T-helper 2 cell treated with Interferon-gamma antibody and Interleukin-4, amounts not matched to agents 5 μg/mL and 100 μg/mL, for 36 hours (primary cell): ENCODE measurements around the gene SCAMP4.
A peak's percentile ranks its signal among the peaks of the same experiment; 100 is the strongest.
"Not testable (repeated sequence)": the region's sequence is repeated elsewhere in the genome, so short reads cannot be mapped to it uniquely, and the experiment has no call there.

Experiments used
- DNase-seq: peaks from one replicate; pipeline ENCODE4 v3.0.0; 2021; ENCODE audit warnings: low spot score
- H3K27ac Mint-ChIP-seq: one replicate; pipeline ENCODE4 v1.8.0; 2021; ENCODE audit warnings: mild to moderate bottlenecking, mixed read lengths
- H3K27me3 Mint-ChIP-seq: one replicate; pipeline ENCODE4 v1.8.0; 2021; ENCODE audit warnings: low read depth, mixed read lengths
- H3K36me3 Mint-ChIP-seq: one replicate; pipeline ENCODE4 v1.8.0; 2021; ENCODE audit warnings: low read depth, mixed read lengths
- H3K4me1 Mint-ChIP-seq: one replicate; pipeline ENCODE4 v1.8.0; 2021; ENCODE audit warnings: low read depth, mixed read lengths
- H3K4me3 Mint-ChIP-seq: one replicate; pipeline ENCODE4 v1.8.0; 2022; ENCODE audit warnings: mild to moderate bottlenecking, moderate library complexity, mixed read lengths
- H3K9me3 Mint-ChIP-seq: one replicate; pipeline ENCODE4 v1.8.0; 2021; ENCODE audit warnings: mixed read lengths

Gene SCAMP4

GRCh38 chr19:1873524-1874473 is 31.4 kb upstream of the SCAMP4 start:
- Mint-ChIP-seq H3K9me3 (no peaks in the 10 kb centered on the region), H3K27me3 (no peaks in the 10 kb centered on the region), H3K36me3 (peaks cover 20% of the 10 kb centered on the region), H3K4me1 (peaks cover 16% of the 10 kb centered on the region), H3K27ac (peak overlapping the region; percentile 91), H3K4me3 (peak overlapping the region; percentile 91)
- DNase-seq: no peak

- Mint-ChIP-seq H3K4me1 (peaks cover 12% of the 10 kb centered on the region), H3K4me3 (peak overlapping the region; percentile 91)
- DNase-seq: no peak
Measured at GRCh38 chr19:1874554-1875185, 30.5 kb upstream of the SCAMP4 start.

GRCh38 chr19:1875265-1875645 is 29.9 kb upstream of the SCAMP4 start:
- Mint-ChIP-seq H3K36me3 (peaks cover 18% of the 10 kb centered on the region), H3K4me3 (peak overlapping the region; percentile 91), H3K4me1 (peaks cover 12% of the 10 kb centered on the region), H3K27ac (peak overlapping the region; percentile 91)
- H3K27me3 Mint-ChIP-seq, H3K9me3 Mint-ChIP-seq, DNase-seq: not testable (repeated sequence)

More at GRCh38 chr19:1874554-1875185, 30.5 kb upstream of the SCAMP4 start:
- H3K9me3 Mint-ChIP-seq: no peaks in the 10 kb centered on the region
- H3K36me3 Mint-ChIP-seq: peaks cover 19% of the 10 kb centered on the region
- no peaks in the 10 kb centered on the region for H3K27me3 Mint-ChIP-seq
- peak overlapping the region; percentile 91 for H3K27ac Mint-ChIP-seq

GRCh38 chr19:1875646-1876495 is 29.3 kb upstream of the SCAMP4 start:
- H3K4me1 Mint-ChIP-seq: peaks cover 12% of the 10 kb centered on the region
- H3K36me3 Mint-ChIP-seq: peaks cover 19% of the 10 kb centered on the region
- DNase-seq: peak; percentile 92
- H3K27ac Mint-ChIP-seq: peak overlapping the region; percentile 91
- peak overlapping the region; percentile 91 for H3K4me3 Mint-ChIP-seq
- no peaks in the 10 kb centered on the region for H3K27me3 Mint-ChIP-seq
- H3K9me3 Mint-ChIP-seq: no peaks in the 10 kb centered on the region

GRCh38 chr19:1876496-1877279 is 28.5 kb upstream of the SCAMP4 start:
- Mint-ChIP-seq H3K4me3 (peak overlapping the region; percentile 91), H3K27ac (peak overlapping the region; percentile 89), H3K4me1 (peaks cover 12% of the 10 kb centered on the region)

GRCh38 chr19:1877280-1877660 is 27.9 kb upstream of the SCAMP4 start:
- not testable (repeated sequence) for DNase-seq, H3K4me3 Mint-ChIP-seq, H3K9me3 Mint-ChIP-seq, H3K27ac Mint-ChIP-seq, H3K27me3 Mint-ChIP-seq
- Mint-ChIP-seq H3K4me1 (peaks cover 16% of the 10 kb centered on the region), H3K36me3 (peaks cover 19% of the 10 kb centered on the region)

More at GRCh38 chr19:1876496-1877279, 28.5 kb upstream of the SCAMP4 start:
- H3K9me3 Mint-ChIP-seq, H3K27me3 Mint-ChIP-seq, DNase-seq: not testable (repeated sequence)
- H3K36me3 Mint-ChIP-seq: peaks cover 19% of the 10 kb centered on the region

- not testable (repeated sequence) for DNase-seq, H3K4me3 Mint-ChIP-seq, H3K27ac Mint-ChIP-seq, H3K9me3 Mint-ChIP-seq, H3K27me3 Mint-ChIP-seq
- Mint-ChIP-seq H3K36me3 (peaks cover 29% of the 10 kb centered on the region), H3K4me1 (peaks cover 29% of the 10 kb centered on the region)
Measured at GRCh38 chr19:1878583-1878982, 26.6 kb upstream of the SCAMP4 start.

- Mint-ChIP-seq H3K4me1 (peaks cover 27% of the 10 kb centered on the region), H3K36me3 (peaks cover 27% of the 10 kb centered on the region)
- not testable (repeated sequence) for H3K27ac Mint-ChIP-seq, H3K27me3 Mint-ChIP-seq, H3K9me3 Mint-ChIP-seq, DNase-seq, H3K4me3 Mint-ChIP-seq
Measured at GRCh38 chr19:1879982-1880381, 25.2 kb upstream of the SCAMP4 start.

- peaks cover 26% of the 10 kb centered on the region for H3K36me3 Mint-ChIP-seq
- H3K4me3 Mint-ChIP-seq: peak overlapping the region; percentile 51
- H3K27ac Mint-ChIP-seq: peak overlapping the region; percentile 31
- H3K9me3 Mint-ChIP-seq: no peaks in the 10 kb centered on the region
- DNase-seq: no peak
- H3K27me3 Mint-ChIP-seq: no peaks in the 10 kb centered on the region
- peaks cover 26% of the 10 kb centered on the region for H3K4me1 Mint-ChIP-seq
Measured at GRCh38 chr19:1880611-1881392, 24.4 kb upstream of the SCAMP4 start.

GRCh38 chr19:1881393-1882088 is 23.7 kb upstream of the SCAMP4 start:
- peak overlapping the region; percentile 98 for H3K27ac Mint-ChIP-seq
- H3K9me3 Mint-ChIP-seq, H3K27me3 Mint-ChIP-seq, DNase-seq: not testable (repeated sequence)
- peaks cover 26% of the 10 kb centered on the region for H3K4me1 Mint-ChIP-seq
- H3K4me3 Mint-ChIP-seq: peak overlapping the region; percentile 98
- peaks cover 26% of the 10 kb centered on the region for H3K36me3 Mint-ChIP-seq

- peak; percentile 75 for DNase-seq
- Mint-ChIP-seq H3K4me3 (peak overlapping the region; percentile 98), H3K4me1 (peaks cover 26% of the 10 kb centered on the region), H3K27ac (peak overlapping the region; percentile 98), H3K27me3 (no peaks in the 10 kb centered on the region), H3K9me3 (no peaks in the 10 kb centered on the region), H3K36me3 (peaks cover 26% of the 10 kb centered on the region)
Measured at GRCh38 chr19:1882089-1882785, 23.0 kb upstream of the SCAMP4 start.
